ENCODE data around the gene GUCD1. TPM values are rescaled to one million over a fixed set of nuclear protein-coding genes. Genes with fewer than 3 reads are reported as not detected.
"Not testable (repeated sequence)": the region's sequence is repeated elsewhere in the genome, so short reads cannot be mapped to it uniquely, and the experiment has no call there.

The GUCD1 gene
- total and polyA plus RNA-seq, 2 donors from 2014 or later: 111 to 150 TPM

- intact Hi-C loops (cut with DNase I): no loop called here
- DNase-seq: peak in 4 of 5 donors; percentile 51 to 94 (median 69)
- no peak overlapping the region for H3K9ac ChIP-seq (ENCODE audit: low read length in 3 of 3)
Measured at GRCh38 chr22:24601217-24602104, 46.5 kb upstream of the GUCD1 start.

DNA sequence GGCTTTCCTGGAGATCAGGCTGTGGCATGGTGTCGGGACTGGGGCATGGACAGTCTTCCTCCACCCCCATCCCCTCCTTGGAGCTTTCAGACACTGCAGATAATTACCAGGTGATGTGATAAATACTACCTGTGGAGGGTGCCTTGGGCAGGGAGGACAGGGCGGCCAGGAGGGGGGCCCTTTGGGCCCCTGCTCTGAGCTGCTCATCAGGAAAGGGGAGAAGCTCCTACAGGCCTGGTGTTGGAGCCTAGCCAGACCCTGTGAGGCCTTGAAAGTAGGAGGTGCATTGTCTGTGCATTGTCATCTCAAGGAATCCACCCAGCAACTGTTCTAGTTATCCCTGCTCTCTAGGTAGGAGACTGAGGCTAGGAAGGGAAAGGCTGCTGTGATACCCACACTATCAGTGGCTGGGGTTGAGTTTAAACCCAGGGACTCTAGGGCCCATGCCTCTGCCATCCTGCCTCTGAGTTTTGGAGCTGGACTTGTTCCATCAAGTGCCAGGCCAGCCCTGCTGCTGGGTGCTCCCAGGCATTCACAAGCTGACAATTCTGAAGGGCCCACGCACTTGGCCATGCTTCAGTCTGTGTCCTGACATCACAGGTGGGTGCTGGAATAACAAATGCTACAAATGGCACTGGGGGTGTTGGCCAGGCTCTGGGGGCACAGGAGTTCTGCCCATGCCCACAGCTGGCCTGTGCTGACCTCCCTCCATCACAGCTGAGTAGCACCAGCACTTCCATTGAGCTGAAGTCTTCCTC, 45.2 kb upstream of the GUCD1 start:
- not testable (repeated sequence) for H3K27ac ChIP-seq (ENCODE audit: low read depth in 2 of 2, low read length in 2 of 2); H3K36me3 ChIP-seq (ENCODE audit: control insufficient read depth in 2 of 3, insufficient read depth in 3 of 3, low read length in 3 of 3); FAIRE-seq

More at GRCh38 chr22:24601217-24602104, 46.5 kb upstream of the GUCD1 start:
- FAIRE-seq: no peak
- Histone ChIP-seq H3K4me3 (ENCODE audit: low read length in 3 of 3) (no peak overlapping the region), H3K36me3 (ENCODE audit: control insufficient read depth in 2 of 3, insufficient read depth in 3 of 3, low read length in 3 of 3) (no peaks in the 10 kb centered on the region), H3K27ac (ENCODE audit: low read depth in 2 of 2, low read length in 2 of 2) (peak overlapping the region in 1 of 2 donors; percentile 43), H3K4me1 (ENCODE audit: control insufficient read depth in 2 of 3, insufficient read depth in 2 of 3, low read depth in 1 of 3, low read length in 3 of 3) (peaks cover 0 to 20% (median 7%) of the 10 kb centered on the region in 3 donors), H3K9me3 (ENCODE audit: control insufficient read depth in 2 of 3, insufficient read depth in 1 of 3, low read length in 3 of 3) (no peaks in the 10 kb centered on the region), H3K27me3 (ENCODE audit: control insufficient read depth, insufficient read depth, low read length) (no peaks in the 10 kb centered on the region)
- TF ChIP-seq, protein P1, sequence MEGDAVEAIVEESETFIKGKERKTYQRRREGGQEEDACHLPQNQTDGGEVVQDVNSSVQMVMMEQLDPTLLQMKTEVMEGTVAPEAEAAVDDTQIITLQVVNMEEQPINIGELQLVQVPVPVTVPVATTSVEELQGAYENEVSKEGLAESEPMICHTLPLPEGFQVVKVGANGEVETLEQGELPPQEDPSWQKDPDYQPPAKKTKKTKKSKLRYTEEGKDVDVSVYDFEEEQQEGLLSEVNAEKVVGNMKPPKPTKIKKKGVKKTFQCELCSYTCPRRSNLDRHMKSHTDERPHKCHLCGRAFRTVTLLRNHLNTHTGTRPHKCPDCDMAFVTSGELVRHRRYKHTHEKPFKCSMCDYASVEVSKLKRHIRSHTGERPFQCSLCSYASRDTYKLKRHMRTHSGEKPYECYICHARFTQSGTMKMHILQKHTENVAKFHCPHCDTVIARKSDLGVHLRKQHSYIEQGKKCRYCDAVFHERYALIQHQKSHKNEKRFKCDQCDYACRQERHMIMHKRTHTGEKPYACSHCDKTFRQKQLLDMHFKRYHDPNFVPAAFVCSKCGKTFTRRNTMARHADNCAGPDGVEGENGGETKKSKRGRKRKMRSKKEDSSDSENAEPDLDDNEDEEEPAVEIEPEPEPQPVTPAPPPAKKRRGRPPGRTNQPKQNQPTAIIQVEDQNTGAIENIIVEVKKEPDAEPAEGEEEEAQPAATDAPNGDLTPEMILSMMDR (IDR thresholded peaks at IDR 0.05; ENCODE audit: borderline replicate concordance, extremely low read depth, insufficient read depth): no peak

DNA sequence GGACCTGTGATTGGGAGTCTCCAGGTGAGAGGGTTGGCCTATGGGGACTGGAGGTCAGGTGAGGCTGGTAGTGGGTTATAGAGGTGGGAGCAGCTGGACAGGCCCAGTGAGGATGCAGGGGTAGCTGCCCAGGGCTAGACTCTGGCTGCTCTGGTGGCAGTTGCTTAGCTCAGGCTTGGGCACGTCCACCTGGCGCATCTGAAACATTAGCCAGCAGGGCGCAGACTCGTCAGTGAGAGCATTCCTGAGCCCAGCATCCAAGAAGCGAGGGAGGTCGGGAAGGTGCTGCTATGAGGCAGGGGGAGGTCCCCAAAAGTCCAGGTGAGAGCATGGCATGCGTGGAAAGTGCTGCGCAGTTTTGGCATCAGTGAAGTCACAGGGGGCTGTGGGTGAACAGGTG, 44.6 kb upstream of the GUCD1 start:
- peaks cover 0 to 25% (median 15%) of the 10 kb centered on the region in 3 donors for H3K4me1 ChIP-seq (ENCODE audit: control insufficient read depth in 2 of 3, insufficient read depth in 2 of 3, low read depth in 1 of 3, low read length in 3 of 3)
- H3K4me3 ChIP-seq (ENCODE audit: low read length in 3 of 3): no peak overlapping the region
- intact Hi-C loops (cut with DNase I): no loop called here
- H3K27me3 ChIP-seq (ENCODE audit: control insufficient read depth, insufficient read depth, low read length): no peaks in the 10 kb centered on the region
- no peaks in the 10 kb centered on the region for H3K9me3 ChIP-seq (ENCODE audit: control insufficient read depth in 2 of 3, insufficient read depth in 1 of 3, low read length in 3 of 3)
- no peak overlapping the region for H3K27ac ChIP-seq (ENCODE audit: low read depth in 2 of 2, low read length in 2 of 2)
- H3K36me3 ChIP-seq (ENCODE audit: control insufficient read depth in 2 of 3, insufficient read depth in 3 of 3, low read length in 3 of 3): no peaks in the 10 kb centered on the region
- DNase-seq (no peak), FAIRE-seq (no peak)
- TF ChIP-seq, protein P1 (IDR thresholded peaks at IDR 0.05; ENCODE audit: borderline replicate concordance, extremely low read depth, insufficient read depth): no peak
- H3K9ac ChIP-seq (ENCODE audit: low read length in 3 of 3): peak overlapping the region in 1 of 3 donors; percentile 7

More for the DNA sequence above, 45.2 kb upstream of the GUCD1 start:
- peak overlapping the region in 1 of 3 donors; percentile 7 for H3K9ac ChIP-seq (ENCODE audit: low read length in 3 of 3)
- H3K27me3 ChIP-seq (ENCODE audit: control insufficient read depth, insufficient read depth, low read length); H3K4me3 ChIP-seq (ENCODE audit: low read length in 3 of 3); intact Hi-C loops (cut with DNase I); H3K9me3 ChIP-seq (ENCODE audit: control insufficient read depth in 2 of 3, insufficient read depth in 1 of 3, low read length in 3 of 3): not testable (repeated sequence)
- peaks cover 0 to 21% (median 9%) of the 10 kb centered on the region in 3 donors for H3K4me1 ChIP-seq (ENCODE audit: control insufficient read depth in 2 of 3, insufficient read depth in 2 of 3, low read depth in 1 of 3, low read length in 3 of 3)
- peak in 1 of 5 donors; percentile 67 for DNase-seq

- FAIRE-seq; DNase-seq; H3K9ac ChIP-seq (ENCODE audit: low read length in 3 of 3); H3K27ac ChIP-seq (ENCODE audit: low read depth in 2 of 2, low read length in 2 of 2); intact Hi-C loops (cut with DNase I); H3K4me3 ChIP-seq (ENCODE audit: low read length in 3 of 3); H3K27me3 ChIP-seq (ENCODE audit: control insufficient read depth, insufficient read depth, low read length); H3K36me3 ChIP-seq (ENCODE audit: control insufficient read depth in 2 of 3, insufficient read depth in 3 of 3, low read length in 3 of 3); H3K9me3 ChIP-seq (ENCODE audit: control insufficient read depth in 2 of 3, insufficient read depth in 1 of 3, low read length in 3 of 3): not testable (repeated sequence)
- peaks cover 0 to 27% (median 18%) of the 10 kb centered on the region in 3 donors for H3K4me1 ChIP-seq (ENCODE audit: control insufficient read depth in 2 of 3, insufficient read depth in 2 of 3, low read depth in 1 of 3, low read length in 3 of 3)
Measured at GRCh38 chr22:24597076-24597475, 42.1 kb upstream of the GUCD1 start.
